Erythroblast (primary cell): ENCODE measurements around the gene SPAG16.

Experiments used
- GATA1 ChIP-seq: IDR thresholded peaks from 2 replicates; pipeline ENCODE4 v1.6.1; 2011; ENCODE audit warnings: low read depth, mild to moderate bottlenecking, control low read depth, low read length, moderate library complexity
- POLR2A ChIP-seq: IDR thresholded peaks from 2 replicates; pipeline ENCODE4 v1.6.1; 2011; ENCODE audit warnings: mild to moderate bottlenecking, low read length

DNA sequence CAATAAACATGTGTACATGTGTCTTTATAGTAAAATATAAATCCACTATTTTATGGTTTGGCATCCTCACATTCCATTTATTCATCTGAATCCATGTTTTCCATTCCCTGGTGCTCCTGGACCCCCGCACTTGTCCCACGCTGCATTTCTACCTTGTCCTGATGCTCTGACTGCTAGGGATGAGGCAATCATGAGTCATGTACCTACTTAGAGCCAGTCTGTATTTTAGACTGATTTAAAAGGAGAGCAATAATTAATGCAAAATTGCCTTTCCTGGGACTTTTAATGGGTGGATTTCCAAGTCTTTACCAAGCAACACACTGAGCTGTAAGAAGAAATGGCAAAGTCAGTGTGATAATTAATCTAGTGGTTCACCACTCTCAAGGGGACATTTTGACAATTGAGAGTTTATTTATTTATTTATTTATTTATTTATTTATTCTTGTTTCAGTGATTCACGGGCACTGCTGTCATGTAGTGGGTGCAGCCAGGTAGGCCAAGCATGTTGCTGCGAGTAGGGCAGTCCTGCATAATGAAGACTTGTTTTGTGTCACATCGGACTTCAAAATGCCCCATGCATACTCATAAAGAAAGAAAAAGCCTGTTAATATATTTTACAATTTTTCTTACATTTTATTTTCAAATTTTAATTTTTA is 707.3 kb downstream of the SPAG16 start:
- no peak for TF ChIP-seq POLR2A
- TF ChIP-seq GATA1 = no peak
